A549 (cell line): ENCODE data around the gene DHX30. TPM values are rescaled to one million over a fixed set of nuclear protein-coding genes. Genes with fewer than 3 reads are reported as not detected.
A peak's percentile ranks its signal among the peaks of the same experiment; 100 is the strongest.

ENCODE experiments used
- ATAC-seq, 2 experiments: fragments of 200-7000 bp in 1 of 2; fragments of >200 bp in 1 of 2; cut with Nextera tagmentation in 1 of 2; cut with Tn5 transposase in 1 of 2; 3 replicates each; pipeline versions ENCODE4 v1.8.0 to v1.9.1; 2018 to 2020; ENCODE audit warnings: mild to moderate bottlenecking in 1 of 2, moderate library complexity in 1 of 2
- CTCF ChIA-PET: fragments of 300-600 bp; sonication (Branson Sonifier 250); formaldehyde crosslinking; extraction: SDS; loops from one replicate; lab custom pipeline; 2021; ENCODE audit warnings: antibody characterized with exemption, inconsistent platforms; lab: Yijun Ruan, JAX
- POLR2A ChIA-PET: fragments of 350-600 bp; formaldehyde crosslinking; extraction: SDS; loops from one replicate; lab custom pipeline; 2021; ENCODE audit warnings: antibody characterized with exemption, inconsistent platforms; lab: Yijun Ruan, JAX
- DNase-seq, 2 experiments: peaks; one replicate each; pipeline versions ENCODE4 v3.0.0 to v3.0.0-alpha.2; 2011 to 2016; ENCODE audit warnings: low read depth in 1 of 2, low spot score in 1 of 2
- FAIRE-seq: peaks from 2 replicates; lab custom pipeline; 2011; peaks lifted over from hg19 to GRCh38; lab: Jason Lieb, UNC
- H3K27ac ChIP-seq, 2 experiments: fragments of >200 bp; sonication (Bioruptor Twin); formaldehyde crosslinking; 3 replicates each; pipeline ENCODE4 v1.5.1; 2016 to 2017
- H3K4me1 ChIP-seq: fragments of >200 bp; sonication (Bioruptor Twin); formaldehyde crosslinking; 3 replicates; pipeline ENCODE4 v1.6.1; 2016
- H3K4me2 ChIP-seq: fragments of >200 bp; sonication (Bioruptor Twin); formaldehyde crosslinking; 3 replicates; pipeline ENCODE4 v1.6.1; 2016
- H3K4me3 ChIP-seq: fragments of >200 bp; sonication (Bioruptor Twin); formaldehyde crosslinking; 3 replicates; pipeline ENCODE4 v1.5.1; 2016
- H3K9me3 ChIP-seq: fragments of >200 bp; sonication (Bioruptor Twin); formaldehyde crosslinking; 3 replicates; pipeline ENCODE4 v1.6.1; 2016
- ATOH8 ChIP-seq: fragments of 250-450 bp; sonication (Bioruptor Pico); IDR thresholded peaks from 2 replicates; pipeline ENCODE4 v1.5.0; 2020; ENCODE audit warnings: low read depth, mild to moderate bottlenecking, moderate library complexity
- CHD4 ChIP-seq: fragments of 200-600 bp; sonication (generic); IDR thresholded peaks from 2 replicates; pipeline ENCODE4 v1.6.1; 2016; ENCODE audit warnings: antibody characterized with exemption, mild to moderate bottlenecking, borderline replicate concordance
- CTCF ChIP-seq: fragments of >200 bp; sonication (Bioruptor Twin); formaldehyde crosslinking; IDR thresholded peaks from 3 replicates; pipeline ENCODE4 v1.5.1; 2016
- EHF ChIP-seq: fragments of 250-450 bp; sonication (Bioruptor Pico); IDR thresholded peaks from 2 replicates; pipeline ENCODE4 v1.5.0; 2020; ENCODE audit warnings: mild to moderate bottlenecking
- FOSB ChIP-seq: fragments of 250-450 bp; sonication (Bioruptor Pico); IDR thresholded peaks from 2 replicates; pipeline ENCODE4 v1.5.0; 2020; ENCODE audit warnings: mild to moderate bottlenecking, moderate library complexity
- HMGXB4 ChIP-seq: fragments of 250-450 bp; sonication (Bioruptor Pico); IDR thresholded peaks from 2 replicates; pipeline ENCODE4 v1.5.0; 2021; ENCODE audit warnings: mild to moderate bottlenecking, moderate library complexity, borderline replicate concordance
- HOXB13 ChIP-seq: fragments of 250-450 bp; sonication (Bioruptor Pico); IDR thresholded peaks from 2 replicates; pipeline ENCODE4 v1.5.0; 2020; ENCODE audit warnings: low read depth, mild to moderate bottlenecking, moderate library complexity
- KDM5A ChIP-seq: fragments of 200-600 bp; sonication (generic); IDR thresholded peaks from 2 replicates; pipeline ENCODE4 v1.6.1; 2016; ENCODE audit warnings: antibody characterized with exemption, mild to moderate bottlenecking
- NR3C1 ChIP-seq: fragments of >200 bp; sonication (Bioruptor Twin); formaldehyde crosslinking; IDR thresholded peaks from 3 replicates; pipeline ENCODE4 v1.6.1; 2017
- PHF8 ChIP-seq: fragments of 200-600 bp; sonication (generic); IDR thresholded peaks from 2 replicates; pipeline ENCODE4 v1.6.1; 2016; ENCODE audit warnings: low read depth, mild to moderate bottlenecking, antibody characterized with exemption, moderate library complexity, borderline replicate concordance
- POLR2AphosphoS2 ChIP-seq: conservative IDR thresholded peaks from 2 replicates; pipeline ENCODE4 v1.6.1; 2012; ENCODE audit warnings: low read length, improper control_type of control experiment, inconsistent platforms
- RAD21 ChIP-seq, 2 experiments: fragments of >200 bp in 1 of 2; sonication (Bioruptor Twin) in 1 of 2; formaldehyde crosslinking in 1 of 2; IDR thresholded peaks in 1 of 2; conservative IDR thresholded peaks in 1 of 2; 2 replicates in 1 of 2; 3 replicates in 1 of 2; pipeline ENCODE4 v1.6.1; 2012 to 2018; ENCODE audit warnings: inconsistent platforms in 1 of 2
- RFX5 ChIP-seq: fragments of 450-650 bp; IDR thresholded peaks from 2 replicates; pipeline ENCODE4 v1.7.1; 2014; ENCODE audit warnings: antibody characterized with exemption, mild to moderate bottlenecking, moderate library complexity
- USF2 ChIP-seq: fragments of 450-650 bp; IDR thresholded peaks from 2 replicates; pipeline ENCODE4 v1.6.1; 2014; ENCODE audit warnings: antibody characterized with exemption
- ZFP36 ChIP-seq: fragments of 450-650 bp; IDR thresholded peaks from 2 replicates; pipeline ENCODE4 v1.6.1; 2014; ENCODE audit warnings: borderline replicate concordance; ENCODE audit not compliant: partially characterized antibody
- ZNF302 ChIP-seq: fragments of 250-450 bp; sonication (Bioruptor Pico); IDR thresholded peaks from 2 replicates; pipeline ENCODE4 v1.9.0; 2021; ENCODE audit warnings: inconsistent platforms, mild to moderate bottlenecking, moderate library complexity
- WGBS: methylation state at CpG from one replicate; pipeline ENCODE4 v1.1.6; 2017; ENCODE audit errors: missing lambda C conversion rate; 5-methylcytosine and 5-hydroxymethylcytosine counted together
- polyA plus RNA-seq, 4 experiments: library from polyadenylated mRNA; depleted of rRNA in 3 of 4; stranded (reverse); fragments of >200 nt; fragmentation: RNase III in 1 of 4; extraction: RNeasy Plus Mini Kit Qiagen cat#74134 plus additional on column Dnase treatment in 1 of 4; gene quantifications; 2 replicates in 3 of 4; 3 replicates in 1 of 4; pipeline ENCODE4 v1.2.3, GENCODE V29; 2011 to 2017

The DHX30 gene
- polyA plus RNA-seq, 2 of the 4 experiments (the other 2 are of a cell fraction): 40.5 to 44.6 TPM

- Histone ChIP-seq H3K27ac (no peak overlapping the region), H3K4me1 (no peaks in the 10 kb centered on the region), H3K4me3 (no peak overlapping the region), H3K9me3 (no peaks in the 10 kb centered on the region), H3K4me2 (no peak overlapping the region)
- ChIA-PET POLR2A (no interaction called here), CTCF (interaction anchor here (0.8 kb wide), 1 partner anchor 14 kb away, joined by 3 read pairs; no protein-coding TSS in a partner anchor)
- ATAC-seq (no peak), FAIRE-seq (no peak)
- WGBS: 98% methylated on average over 8 of the region's 8 CpGs
- TF ChIP-seq ATOH8 (CRISPR knock-in tag) (no peak), CHD4 (no peak), ZFP36 (no peak), FOSB (no peak), POLR2AphosphoS2 (no peak)
- TF ChIP-seq, all 56 proteins: peak for 0
- DNase-seq: no peak
Measured at GRCh38 chr3:47772047-47772446, 30.9 kb upstream of the DHX30 start.

GRCh38 chr3:47772788-47773187, 30.1 kb upstream of the DHX30 start:
- Histone ChIP-seq H3K4me1 (no peaks in the 10 kb centered on the region), H3K9me3 (no peaks in the 10 kb centered on the region), H3K4me2 (no peak overlapping the region), H3K27ac (no peak overlapping the region), H3K4me3 (no peak overlapping the region)
- CTCF ChIA-PET: no interaction called here
- TF ChIP-seq RAD21 (conservative IDR thresholded peaks at IDR 0.05 in 1 of 2, IDR thresholded peaks at IDR 0.05 in 1 of 2): no peak
- TF ChIP-seq HOXB13 (CRISPR knock-in tag): no peak
- no peak for TF ChIP-seq ZNF302 (CRISPR knock-in tag)
- no peak for TF ChIP-seq EHF
- WGBS: 92% methylated on average over 8 of the region's 8 CpGs
- ATAC-seq: no peak
- no peak for FAIRE-seq
- POLR2A ChIA-PET: no interaction called here
- no peak for DNase-seq

GRCh38 chr3:47778746-47779145, 24.2 kb upstream of the DHX30 start:
- FAIRE-seq: no peak
- whole genome bisulfite sequencing: 90% methylated on average over 3 of the region's 3 CpGs
- H3K4me1 ChIP-seq: peaks cover 20% of the 10 kb centered on the region; the same call in 2 of the 3 replicates
- no peak for DNase-seq
- ATAC-seq: no peak
- TF ChIP-seq CTCF: no peak
- TF ChIP-seq PHF8: no peak
- no peak for TF ChIP-seq USF2
- no peak for TF ChIP-seq KDM5A
- no peak for TF ChIP-seq HMGXB4
- no peak for TF ChIP-seq RFX5
- no peak for TF ChIP-seq NR3C1
- TF ChIP-seq, all 56 proteins: peak for 0
- Histone ChIP-seq H3K27ac (no peak overlapping the region), H3K9me3 (no peaks in the 10 kb centered on the region), H3K4me3 (no peak overlapping the region), H3K4me2 (peak overlapping the region; percentile 75; the same call in 1 of the 3 replicates)
- POLR2A ChIA-PET: no interaction called here
- CTCF ChIA-PET: no interaction called here
